PC-9 (cell line): ENCODE data around the gene CRTC1. TPM values are rescaled to one million over a fixed set of nuclear protein-coding genes. Genes with fewer than 3 reads are reported as not detected.

ENCODE experiments used
- BruUV-seq: library from RNA; stranded (reverse); fragments of 400-500 nt; replicated peaks from 2 replicates; lab custom pipeline; 2021; lab: Mats Ljungman, UMichigan
- CTCF ChIA-PET: fragments of 300-600 bp; sonication (Branson Sonifier 250); formaldehyde crosslinking; loops from one replicate; lab custom pipeline; 2022; ENCODE audit warnings: antibody characterized with exemption; lab: Charles Lee
- POLR2A ChIA-PET: fragments of 300-600 bp; sonication (Branson Sonifier 250); formaldehyde crosslinking; loops from one replicate; lab custom pipeline; 2022; ENCODE audit warnings: antibody characterized with exemption; ENCODE audit not compliant: unreplicated experiment; lab: Charles Lee
- DNase-seq, 2 experiments: peaks; one replicate each; pipeline versions ENCODE4 v3.0.0 to v3.0.0-alpha.2; 2015 to 2022; ENCODE audit warnings: mixed read lengths in 1 of 2
- H2AFZ ChIP-seq: fragments of 200-600 bp; sonication (generic); 2 replicates; pipeline ENCODE4 v1.8.1; 2017; ENCODE audit warnings: antibody characterized with exemption
- H3F3A ChIP-seq: fragments of 200-600 bp; sonication (generic); 2 replicates; pipeline ENCODE4 v1.8.1; 2017; ENCODE audit warnings: antibody characterized with exemption, mild to moderate bottlenecking, low read depth; ENCODE audit not compliant: insufficient read depth
- H3K27ac ChIP-seq: fragments of 200-600 bp; sonication (generic); 2 replicates; pipeline ENCODE4 v1.6.1; 2016; ENCODE audit warnings: mixed run types
- H3K27me3 ChIP-seq: fragments of 200-600 bp; sonication (generic); 2 replicates; pipeline ENCODE4 v1.6.1; 2016; ENCODE audit warnings: low read depth, mixed run types; ENCODE audit not compliant: insufficient read depth
- H3K36me3 ChIP-seq: fragments of 200-600 bp; sonication (generic); 2 replicates; pipeline ENCODE4 v1.6.1; 2016; ENCODE audit warnings: low read depth, mixed run types
- H3K4me1 ChIP-seq: fragments of 200-600 bp; sonication (generic); replicated peaks from 2 replicates; pipeline ENCODE4 v1.6.1; 2016; ENCODE audit warnings: mixed run types; ENCODE audit not compliant: insufficient read depth
- H3K4me2 ChIP-seq: fragments of 200-600 bp; sonication (generic); 2 replicates; pipeline ENCODE4 v1.6.1; 2017; ENCODE audit warnings: mixed run types
- H3K4me3 ChIP-seq: fragments of 200-600 bp; sonication (generic); 2 replicates; pipeline ENCODE4 v1.6.1; 2016; ENCODE audit warnings: mixed run types
- H3K79me2 ChIP-seq: fragments of 200-600 bp; sonication (generic); 2 replicates; pipeline ENCODE4 v1.6.1; 2017; ENCODE audit warnings: low read depth, mixed run types
- H3K9me2 ChIP-seq: fragments of 200-600 bp; sonication (generic); 2 replicates; pipeline ENCODE4 v1.8.1; 2017; ENCODE audit warnings: mild to moderate bottlenecking; ENCODE audit not compliant: insufficient read depth
- H3K9me3 ChIP-seq: fragments of 200-600 bp; sonication (generic); 2 replicates; pipeline ENCODE4 v1.8.1; 2016; ENCODE audit warnings: low read depth; ENCODE audit not compliant: insufficient read depth
- H4K20me1 ChIP-seq: fragments of 200-600 bp; sonication (generic); 2 replicates; pipeline ENCODE4 v1.8.1; 2017; ENCODE audit not compliant: insufficient read depth
- EZH2 ChIP-seq: fragments of 200-600 bp; sonication (generic); IDR thresholded peaks from 2 replicates; pipeline ENCODE4 v1.8.0; 2017; ENCODE audit warnings: antibody characterized with exemption, low read depth
- intact Hi-C: fragments of 100-400 bp; cut with micrococcal nuclease; formaldehyde crosslinking; loops from one replicate; pipeline ENCODE4 v1.10.0; 2022; ENCODE audit not compliant: unreplicated experiment
- total RNA-seq: library from RNA; stranded (reverse); gene quantifications from 2 replicates; pipeline ENCODE4 v1.2.3, GENCODE V29; 2021
- TF ChIP-seq, protein P1 (sequence below): fragments of 200-600 bp; sonication (generic); conservative IDR thresholded peaks from 2 replicates; pipeline ENCODE4 v1.6.1; 2017; ENCODE audit warnings: mixed run types, antibody characterized with exemption, mild to moderate bottlenecking, moderate library complexity

CRTC1 gene
- total RNA-seq, 1 experiment from 2014 or later = 16.6 TPM

GRCh38 chr19:18669524-18669817 lies 14.0 kb upstream of the CRTC1 start:
- Histone ChIP-seq H3K79me2 (no peaks in the 10 kb centered on the region), H3K9me3 (no peaks in the 10 kb centered on the region), H3K36me3 (no peaks in the 10 kb centered on the region), H2AFZ (no peak overlapping the region), H3K4me3 (no peak overlapping the region), H3K27me3 (no peaks in the 10 kb centered on the region), H3K4me1 (no peaks in the 10 kb centered on the region; the same call in 1 of the 2 replicates), H4K20me1 (0 out of 2 replicates have a peak, but pooled peaks cover 5% of the 10 kb centered on the region), H3F3A (peaks cover 3% of the 10 kb centered on the region), H3K9me2 (no peaks in the 10 kb centered on the region), H3K27ac (no peak overlapping the region), H3K4me2 (no peak overlapping the region)
- BruUV-seq = no TSS peak
- CTCF ChIA-PET = no interaction called here
- TF ChIP-seq EZH2 = no peak
- TF ChIP-seq, protein P1, sequence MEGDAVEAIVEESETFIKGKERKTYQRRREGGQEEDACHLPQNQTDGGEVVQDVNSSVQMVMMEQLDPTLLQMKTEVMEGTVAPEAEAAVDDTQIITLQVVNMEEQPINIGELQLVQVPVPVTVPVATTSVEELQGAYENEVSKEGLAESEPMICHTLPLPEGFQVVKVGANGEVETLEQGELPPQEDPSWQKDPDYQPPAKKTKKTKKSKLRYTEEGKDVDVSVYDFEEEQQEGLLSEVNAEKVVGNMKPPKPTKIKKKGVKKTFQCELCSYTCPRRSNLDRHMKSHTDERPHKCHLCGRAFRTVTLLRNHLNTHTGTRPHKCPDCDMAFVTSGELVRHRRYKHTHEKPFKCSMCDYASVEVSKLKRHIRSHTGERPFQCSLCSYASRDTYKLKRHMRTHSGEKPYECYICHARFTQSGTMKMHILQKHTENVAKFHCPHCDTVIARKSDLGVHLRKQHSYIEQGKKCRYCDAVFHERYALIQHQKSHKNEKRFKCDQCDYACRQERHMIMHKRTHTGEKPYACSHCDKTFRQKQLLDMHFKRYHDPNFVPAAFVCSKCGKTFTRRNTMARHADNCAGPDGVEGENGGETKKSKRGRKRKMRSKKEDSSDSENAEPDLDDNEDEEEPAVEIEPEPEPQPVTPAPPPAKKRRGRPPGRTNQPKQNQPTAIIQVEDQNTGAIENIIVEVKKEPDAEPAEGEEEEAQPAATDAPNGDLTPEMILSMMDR = no peak
- intact Hi-C loops = no loop called here
- POLR2A ChIA-PET = no interaction called here
- peak in 1 of 2 experiments; percentile 8 for DNase-seq

DNA sequence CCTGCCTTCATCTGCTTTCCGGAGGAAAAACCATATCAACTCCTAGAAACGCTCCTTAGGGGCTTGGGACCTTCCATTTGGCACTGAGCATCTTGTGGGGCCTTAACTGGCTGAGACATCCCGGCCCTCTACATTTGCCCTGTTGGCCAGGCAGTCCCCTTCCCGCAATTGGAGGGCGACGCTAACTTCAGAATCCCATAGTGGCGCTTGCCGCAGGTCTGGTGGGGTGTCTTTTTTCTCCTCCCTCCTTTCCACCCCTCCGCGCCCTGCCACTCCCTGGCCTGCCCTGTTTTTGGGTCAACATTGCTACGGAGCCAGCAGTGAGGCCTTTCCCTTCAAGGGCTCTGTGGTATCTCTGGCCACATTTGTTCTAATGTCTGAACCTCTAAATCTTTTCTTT lies 13.6 kb upstream of the CRTC1 start:
- H4K20me1 ChIP-seq = 0 out of 2 replicates have a peak, but pooled peaks cover 5% of the 10 kb centered on the region
- BruUV-seq = no TSS peak
- no peaks in the 10 kb centered on the region for H3K9me3 ChIP-seq
- ChIA-PET CTCF (no interaction called here), POLR2A (no interaction called here)
- H3K27ac ChIP-seq = no peak overlapping the region
- no peaks in the 10 kb centered on the region for H3K79me2 ChIP-seq
- H3K4me1 ChIP-seq = no peaks in the 10 kb centered on the region; the same call in 1 of the 2 replicates
- H2AFZ ChIP-seq = no peak overlapping the region
- no peak for TF ChIP-seq EZH2
- TF ChIP-seq, protein P1 = no peak
- no peaks in the 10 kb centered on the region for H3K36me3 ChIP-seq
- H3K4me2 ChIP-seq = no peak overlapping the region
- intact Hi-C loops = loop anchor here (10.0 kb wide), 1 partner anchor 205 kb away; no protein-coding TSS in a partner anchor
- DNase-seq = no peak
- peaks cover 3% of the 10 kb centered on the region for H3F3A ChIP-seq
- H3K4me3 ChIP-seq = no peak overlapping the region
- no peaks in the 10 kb centered on the region for H3K9me2 ChIP-seq
- H3K27me3 ChIP-seq = no peaks in the 10 kb centered on the region

DNA sequence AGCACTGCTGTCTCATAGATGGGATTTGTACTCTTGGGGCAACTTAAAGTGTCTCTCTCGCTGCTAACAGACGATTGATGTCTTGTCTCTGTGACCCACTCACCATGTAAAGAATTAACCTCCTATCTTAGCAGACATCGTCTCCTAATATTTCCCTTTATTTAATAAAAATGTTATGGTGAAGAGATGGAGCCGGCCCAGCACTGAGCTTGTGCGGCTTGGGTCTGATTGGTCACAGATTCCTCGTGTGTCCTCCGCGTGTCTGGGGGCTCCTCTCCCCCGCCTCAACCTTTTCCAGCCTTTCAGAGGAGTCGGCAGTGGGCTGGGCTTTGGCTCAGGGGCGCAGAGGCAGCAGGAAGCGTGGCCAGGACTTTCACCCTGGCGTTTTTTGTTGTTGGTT lies 13.2 kb upstream of the CRTC1 start:
- no peak overlapping the region for H2AFZ ChIP-seq
- no peaks in the 10 kb centered on the region for H3K36me3 ChIP-seq
- no TSS peak for BruUV-seq
- ChIA-PET POLR2A (no interaction called here), CTCF (no interaction called here)
- H3K27ac ChIP-seq = no peak overlapping the region
- peak in 1 of 2 experiments; percentile 8 for DNase-seq
- 0 out of 2 replicates have a peak, but pooled peaks cover 5% of the 10 kb centered on the region for H4K20me1 ChIP-seq
- H3K4me3 ChIP-seq = no peak overlapping the region
- H3K4me1 ChIP-seq = no peaks in the 10 kb centered on the region; the same call in 1 of the 2 replicates
- intact Hi-C loops = loop anchor here (10.0 kb wide), 1 partner anchor 206 kb away; no protein-coding TSS in a partner anchor
- TF ChIP-seq, protein P1 = no peak
- TF ChIP-seq EZH2 = no peak
- no peak overlapping the region for H3K4me2 ChIP-seq
- H3K27me3 ChIP-seq = no peaks in the 10 kb centered on the region
- H3K9me3 ChIP-seq = no peaks in the 10 kb centered on the region
- no peaks in the 10 kb centered on the region for H3K9me2 ChIP-seq
- peaks cover 3% of the 10 kb centered on the region for H3F3A ChIP-seq
- no peaks in the 10 kb centered on the region for H3K79me2 ChIP-seq
